AG20443 (cell line): ENCODE results near the gene BLOC1S5.
"Not testable (repeated sequence)": the region's sequence is repeated elsewhere in the genome, so short reads cannot be mapped to it uniquely, and the experiment has no call there.

Source experiments
- DNase-seq: peaks from one replicate; pipeline ENCODE4 v3.0.0; 2012; ENCODE audit warnings: low spot score, mixed read lengths

The BLOC1S5 gene

GRCh38 chr6:7993952-7994351 is 70.2 kb downstream of the BLOC1S5 start:
- DNase-seq = no peak

DNA sequence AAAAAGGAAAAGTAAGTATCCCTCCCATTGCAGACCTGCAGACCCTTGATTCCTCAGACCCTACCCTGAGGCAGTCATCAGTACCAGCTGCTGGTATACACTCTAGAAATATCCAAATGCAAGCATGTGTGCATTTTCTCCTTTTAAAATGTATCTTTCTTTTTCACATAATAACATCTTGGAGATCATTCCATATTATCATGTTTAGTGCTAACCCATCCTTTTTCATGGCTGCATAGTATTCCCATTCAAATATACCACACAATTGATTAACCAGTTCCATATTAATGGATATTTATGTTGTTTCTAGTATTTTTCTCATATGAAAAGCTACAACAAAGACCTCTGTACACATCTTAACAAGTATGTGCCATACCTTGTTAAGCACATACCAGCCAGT is 70.8 kb downstream of the BLOC1S5 start:
- no peak for DNase-seq

GRCh38 chr6:7992002-7992815 is 72.0 kb downstream of the BLOC1S5 start:
- peak; percentile 83 for DNase-seq

GRCh38 chr6:7991536-7991935 is 72.7 kb downstream of the BLOC1S5 start:
- no peak for DNase-seq

GRCh38 chr6:7986219-7986618 is 78.0 kb downstream of the BLOC1S5 start:
- DNase-seq = no peak

- not testable (repeated sequence) for DNase-seq
Observed at GRCh38 chr6:7983967-7984366, 80.2 kb downstream of the BLOC1S5 start.

DNA sequence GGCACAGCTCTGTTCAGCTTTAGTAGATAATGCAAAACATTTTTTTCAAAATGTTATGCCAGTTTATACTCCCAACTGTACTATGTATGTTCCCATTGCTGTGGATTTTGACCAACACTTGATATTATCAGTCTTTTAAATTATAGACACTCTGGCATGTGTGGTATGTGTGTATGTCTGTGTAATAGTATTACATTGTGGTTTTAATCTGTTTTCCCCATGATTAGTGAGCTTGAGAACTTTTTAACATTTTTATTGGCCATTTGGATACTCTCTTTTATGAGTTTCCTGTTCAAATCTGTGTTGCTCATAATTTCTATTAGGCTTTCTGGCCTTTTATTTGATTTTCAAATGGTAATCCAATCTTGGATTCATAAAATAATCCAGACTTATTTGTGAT is 84.4 kb downstream of the BLOC1S5 start:
- no peak for DNase-seq

DNA sequence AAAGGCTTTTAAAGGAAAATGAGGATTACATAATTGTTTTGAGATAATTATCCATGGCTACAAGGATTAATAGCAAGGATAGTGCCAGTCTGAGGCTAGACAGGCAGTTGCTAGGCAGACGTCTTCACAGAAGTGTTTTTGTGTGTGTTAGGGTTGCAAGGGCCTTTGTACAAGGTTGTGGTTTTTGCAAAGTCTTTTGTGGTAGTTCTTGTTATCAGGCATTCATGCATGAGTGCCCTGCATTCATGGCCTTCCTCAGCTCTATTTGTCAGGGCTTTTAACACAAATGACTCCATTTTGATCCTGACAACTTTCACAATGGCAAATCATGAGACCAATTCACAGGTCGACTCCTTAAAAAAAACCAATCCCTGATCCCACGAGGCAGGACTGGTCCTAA is 85.5 kb downstream of the BLOC1S5 start:
- DNase-seq = no peak

- no peak for DNase-seq
Observed at GRCh38 chr6:7976485-7977056, 87.6 kb downstream of the BLOC1S5 start.

DNA sequence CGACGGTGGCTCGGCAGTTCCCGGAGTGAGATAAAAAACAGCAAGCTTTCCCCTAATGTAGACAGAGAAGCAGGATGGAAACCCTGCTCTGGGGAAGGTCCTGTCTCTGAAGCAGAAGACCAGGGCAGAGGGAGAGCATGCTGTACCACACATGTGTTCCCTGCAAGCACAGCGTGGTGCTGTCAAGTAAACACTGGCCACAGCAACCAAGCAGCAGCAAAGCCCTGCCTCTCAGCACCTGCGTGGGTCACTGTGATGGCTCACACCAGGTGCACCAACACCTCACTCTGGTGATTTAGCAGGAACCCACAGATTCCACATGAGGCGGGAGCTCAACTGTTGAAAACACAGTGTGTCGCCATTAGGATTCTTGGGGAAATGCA is 88.4 kb downstream of the BLOC1S5 start:
- DNase-seq = no peak

GRCh38 chr6:7974938-7975763 is 89.0 kb downstream of the BLOC1S5 start:
- DNase-seq = peak; percentile 91

GRCh38 chr6:7974565-7974937 is 89.6 kb downstream of the BLOC1S5 start:
- no peak for DNase-seq

DNA sequence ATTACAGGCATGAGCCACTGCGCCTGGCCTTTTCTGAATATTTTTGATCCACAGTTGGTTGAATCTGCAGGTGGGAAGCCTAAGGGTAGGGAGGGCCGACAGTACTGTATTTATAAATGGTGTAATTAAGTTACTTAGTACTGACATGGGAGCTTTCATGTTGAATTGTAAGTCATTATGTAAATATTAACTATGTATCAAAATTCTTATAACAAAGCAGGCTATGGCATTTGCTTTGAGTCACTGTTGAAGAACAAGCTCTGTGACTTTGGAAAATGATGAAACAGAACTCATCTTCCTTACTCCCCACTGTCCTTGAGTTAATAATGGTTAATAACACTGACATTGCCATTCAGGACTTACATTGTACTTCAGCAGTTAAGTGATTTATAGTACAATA is 90.6 kb downstream of the BLOC1S5 start:
- no peak for DNase-seq

DNA sequence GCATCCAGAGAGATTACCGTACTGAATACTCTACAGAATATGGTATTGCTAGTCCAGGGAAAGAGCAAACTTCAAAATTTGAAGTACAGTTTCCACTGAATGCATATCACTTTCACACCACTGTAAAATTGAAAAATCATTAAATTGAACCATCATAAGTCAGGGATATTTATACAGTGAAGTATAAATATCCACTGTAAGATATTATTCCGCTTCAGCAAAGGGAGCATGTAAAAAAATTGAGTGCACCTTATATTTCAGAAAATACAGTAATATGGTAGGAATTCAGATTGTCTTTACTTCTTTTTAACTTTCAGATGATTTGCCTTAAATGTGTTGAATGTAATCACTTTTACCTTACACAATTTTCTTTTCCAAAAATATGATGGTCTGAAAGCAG is 92.7 kb downstream of the BLOC1S5 start:
- DNase-seq = no peak

- DNase-seq = no peak
Observed at GRCh38 chr6:7970616-7971015, 93.6 kb downstream of the BLOC1S5 start.
